Frontal cortex (tissue), 4 donors: ENCODE results near the gene TIGAR. TPM values are rescaled to one million over a fixed set of nuclear protein-coding genes. Genes with fewer than 3 reads are reported as not detected.

ENCODE experiments used
- DNase-seq, 2 donors: peaks; one replicate each; pipeline ENCODE4 v3.0.0; 2012; ENCODE audit warnings: low spot score in 2 of 2
- FAIRE-seq: peaks from 2 replicates; lab custom pipeline; 2012; peaks lifted over from hg19 to GRCh38; lab: Jason Lieb, UNC
- total RNA-seq: library from RNA; depleted of rRNA; stranded (reverse); fragments of >200 nt; gene quantifications from one replicate; pipeline ENCODE4 v1.2.3, GENCODE V29; 2014
- donor health status: control.
- donor health status: control.
- donor health status: control.

TIGAR gene
- total RNA-seq, 1 donor from 2014 or later = 4.1 TPM

DNA sequence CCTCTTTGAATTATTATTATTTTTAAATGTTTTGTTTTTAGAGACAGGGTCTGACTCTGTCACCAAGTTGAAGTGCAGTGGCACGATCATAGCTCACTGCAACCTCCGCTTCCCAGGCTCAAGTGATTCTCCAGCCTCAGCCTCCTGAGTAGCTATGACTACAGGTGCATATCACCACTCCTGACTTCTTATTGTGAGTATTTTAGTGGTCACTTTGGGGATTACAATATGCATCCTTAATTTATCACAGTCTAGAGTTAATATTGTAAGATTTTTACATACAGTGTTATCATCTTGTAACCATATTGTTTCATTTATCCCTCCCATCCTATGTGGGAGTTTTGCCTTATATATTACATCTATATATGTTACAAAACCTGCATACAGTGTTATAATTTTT is 45.1 kb downstream of the TIGAR start:
- DNase-seq = no peak
- no peak for FAIRE-seq

DNA sequence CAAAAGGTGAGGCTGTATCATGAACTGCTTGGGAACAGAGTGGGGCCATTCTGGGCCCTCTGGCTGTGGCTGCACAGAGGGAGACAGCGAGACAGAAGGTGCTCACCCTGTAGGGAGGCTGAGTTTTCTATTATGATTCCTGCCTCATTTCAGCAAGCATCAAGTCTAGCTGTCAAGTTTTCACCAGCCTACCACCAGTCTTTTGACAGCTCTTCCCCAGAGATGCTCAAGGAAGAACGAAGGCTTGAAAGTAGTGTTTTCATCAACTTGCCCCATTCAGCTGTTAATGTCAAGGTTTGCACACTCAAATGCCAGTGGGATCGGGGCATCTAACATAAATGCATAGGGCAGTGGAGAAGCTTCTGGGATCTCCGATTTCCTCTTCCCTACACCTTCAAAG is 48.5 kb downstream of the TIGAR start:
- FAIRE-seq (no peak), DNase-seq (no peak)

DNA sequence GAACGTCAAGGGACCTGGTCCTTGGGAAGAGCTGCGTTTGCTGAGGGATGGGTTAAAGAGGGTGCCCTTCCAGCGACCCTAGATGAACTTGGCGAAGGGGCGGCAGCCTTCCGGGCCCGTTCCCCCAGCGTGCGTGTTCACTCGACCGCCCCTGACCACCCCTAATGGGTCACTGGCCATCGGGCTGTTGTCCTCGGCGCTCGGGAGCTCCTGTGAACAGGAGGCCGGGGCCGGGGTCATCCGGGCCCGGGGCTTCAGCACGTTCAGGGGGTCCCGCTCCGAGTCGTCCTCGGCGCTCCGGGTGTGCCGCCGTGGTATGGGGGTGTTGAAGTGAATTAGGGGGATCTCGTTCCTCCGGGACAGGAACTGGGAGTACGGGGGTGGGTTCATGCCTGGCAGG is 49.3 kb downstream of the TIGAR start:
- DNase-seq = no peak
- FAIRE-seq = no peak

DNA sequence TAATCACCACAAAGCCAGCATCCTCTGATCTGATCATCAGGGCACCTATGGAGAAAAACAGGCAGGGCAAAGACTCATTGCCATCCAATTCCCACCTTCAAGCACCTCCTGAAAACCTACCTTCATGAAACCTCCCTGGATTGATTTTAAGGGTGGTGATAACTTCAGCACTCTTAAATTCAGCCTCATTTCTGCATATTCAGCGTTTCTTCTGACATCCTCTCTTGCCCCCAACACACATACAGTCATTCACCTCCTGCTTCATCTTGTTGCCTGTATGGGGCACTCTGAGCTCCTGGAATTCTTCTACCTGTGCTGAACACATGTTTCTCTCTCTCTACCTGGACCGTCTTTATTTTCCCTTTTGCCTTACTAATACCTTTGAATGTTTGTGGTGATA is 51.6 kb downstream of the TIGAR start:
- DNase-seq (no peak), FAIRE-seq (no peak)

DNA sequence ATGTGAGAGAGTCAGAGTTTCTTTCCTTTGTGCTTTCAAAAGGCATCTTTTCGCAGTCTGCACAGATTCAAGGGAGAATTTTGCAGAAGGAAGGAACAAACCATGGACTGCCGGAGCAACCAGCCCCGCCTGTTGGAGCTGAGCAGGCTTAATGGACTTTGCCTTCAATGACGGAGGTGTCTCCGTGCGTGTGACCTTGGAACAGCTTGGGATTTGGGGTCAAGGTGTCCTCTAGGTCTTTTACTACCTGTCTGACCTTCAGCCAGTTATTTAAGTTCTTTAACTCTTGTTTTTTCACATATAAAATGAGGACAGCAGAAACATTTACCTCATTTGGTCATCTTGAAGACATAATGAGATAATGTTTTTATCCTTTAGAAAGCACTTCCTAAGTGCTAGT is 54.4 kb downstream of the TIGAR start:
- no peak for DNase-seq
- no peak for FAIRE-seq

DNA sequence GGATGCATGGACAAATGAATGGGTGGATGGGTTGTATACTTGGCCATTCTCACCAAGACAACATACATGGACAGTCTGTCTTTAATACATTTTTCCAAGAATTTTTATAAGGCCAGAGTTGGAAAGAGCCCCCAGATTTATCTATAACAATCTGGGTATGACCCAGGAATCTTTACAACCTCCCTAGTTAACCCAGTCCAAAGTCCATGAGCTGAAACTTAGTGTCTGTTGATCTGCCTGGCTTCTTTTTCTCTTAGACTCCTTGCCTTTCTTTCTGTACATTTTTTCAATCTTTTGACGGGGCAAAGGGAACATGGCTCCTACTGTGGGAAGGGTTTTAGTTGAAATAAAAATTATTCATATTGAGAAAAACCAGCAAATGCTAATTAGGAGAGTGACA is 57.8 kb downstream of the TIGAR start:
- FAIRE-seq = no peak
- no peak for DNase-seq

DNA sequence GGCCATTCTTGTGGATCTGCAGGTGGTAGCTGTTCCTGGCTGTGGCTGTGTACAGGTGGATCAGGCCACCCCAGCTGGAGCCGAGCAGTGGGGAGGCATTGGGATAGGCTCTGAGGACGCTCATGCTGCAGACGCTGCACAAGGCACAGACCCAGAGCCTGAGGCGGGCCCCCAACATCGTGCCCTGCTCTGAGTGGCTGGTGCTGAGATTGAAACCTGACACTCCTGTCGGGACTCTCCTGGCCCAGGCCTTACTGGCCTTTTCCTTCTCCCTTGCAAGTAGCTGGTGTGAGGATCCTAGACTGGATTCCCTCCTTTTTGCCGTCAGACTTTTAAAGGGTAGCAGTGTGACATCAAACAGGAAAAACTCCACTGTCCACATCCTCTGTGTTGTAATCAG is 58.4 kb downstream of the TIGAR start, which contains the start of gene FGF23:
Gene FGF23 (minus strand): TSS at position 308 of the 400 bp plus-strand sequence. CDS start 130 bp downstream, at position 178.
- no peak for DNase-seq
- no peak for FAIRE-seq

DNA sequence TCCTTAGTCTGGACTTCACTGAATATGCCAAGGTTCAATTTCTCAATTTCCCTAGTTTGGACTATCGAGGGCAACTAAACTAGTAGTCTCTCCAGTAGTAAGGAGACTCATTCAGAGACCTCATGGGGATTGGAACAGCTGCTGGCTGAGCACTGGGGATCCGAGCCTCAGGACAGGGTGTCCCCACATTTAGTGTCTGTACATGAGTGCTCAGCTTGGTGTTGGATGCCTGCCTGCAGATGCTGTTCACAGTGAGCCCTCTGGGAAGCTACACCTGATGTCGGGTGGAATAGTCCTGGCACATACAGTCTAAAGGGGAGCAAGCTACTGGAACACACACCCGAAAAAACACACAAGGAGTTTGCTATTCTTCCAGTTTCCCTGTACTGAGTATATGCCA is 59.3 kb downstream of the TIGAR start:
- FAIRE-seq (no peak), DNase-seq (no peak)

DNA sequence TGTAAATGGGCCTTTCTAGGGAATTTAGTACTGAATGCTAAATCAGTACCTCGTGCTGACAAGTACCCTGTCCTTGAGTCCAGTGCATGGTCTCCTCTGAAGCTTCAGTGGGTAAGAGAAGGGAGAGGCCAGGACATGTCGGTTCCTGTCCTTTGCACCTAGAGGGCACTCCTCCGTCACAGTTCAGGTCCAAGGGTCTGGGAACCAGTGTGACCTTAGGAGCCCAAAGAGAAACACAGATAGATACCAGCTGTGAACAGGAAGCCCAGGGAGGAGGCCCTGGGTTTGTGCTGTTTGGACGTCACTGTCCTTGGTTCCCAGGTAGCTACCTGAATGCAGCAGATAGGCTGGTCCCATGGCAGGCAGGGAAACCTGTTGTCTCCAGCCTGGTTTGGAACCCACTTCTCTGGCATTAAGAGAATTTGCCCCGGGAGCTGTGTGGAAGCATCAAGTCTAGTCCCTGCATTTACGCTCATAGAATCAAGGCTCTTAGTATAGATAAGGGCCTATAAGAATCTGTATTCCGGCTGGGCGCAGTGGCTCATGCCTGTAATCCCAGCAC is 62.4 kb downstream of the TIGAR start:
- no peak for FAIRE-seq
- DNase-seq = no peak

DNA sequence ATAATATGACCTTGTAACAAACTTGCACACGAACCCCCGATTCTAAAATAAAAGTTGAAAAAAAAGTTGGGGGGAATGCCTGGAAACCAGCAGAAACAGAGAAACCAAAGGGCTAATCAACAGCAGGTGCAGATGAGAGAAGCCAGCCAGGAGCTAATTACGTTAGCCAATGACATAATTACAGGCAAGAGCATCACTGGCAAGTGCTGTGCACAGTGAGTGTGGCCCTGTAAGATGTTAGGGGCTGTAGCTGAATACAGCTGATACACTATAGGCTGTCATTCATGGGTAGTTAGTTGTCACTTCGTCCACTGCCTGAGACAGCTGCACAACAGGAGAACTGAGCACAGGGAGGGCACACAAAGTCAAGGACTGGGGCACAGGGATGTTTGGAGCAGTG is 65.8 kb downstream of the TIGAR start:
- DNase-seq = no peak
- FAIRE-seq = no peak

DNA sequence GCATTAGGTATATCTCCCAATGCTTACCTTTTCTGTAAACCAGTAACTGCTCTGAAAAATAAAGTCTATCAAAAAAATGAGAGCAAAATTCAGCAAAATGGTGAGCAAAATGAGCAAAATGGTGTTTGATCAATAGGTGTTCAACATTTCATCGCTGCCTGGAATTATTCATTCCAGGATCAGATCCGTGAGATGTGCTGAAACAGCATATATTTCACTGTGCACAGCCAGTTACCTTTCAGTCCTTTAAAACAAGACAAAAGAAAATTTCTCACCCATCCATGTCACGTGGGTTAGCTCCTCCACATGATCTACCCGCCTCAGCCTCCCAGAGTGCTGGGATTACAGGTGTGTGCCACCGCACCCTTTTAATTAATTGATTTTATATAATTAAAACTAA is 66.6 kb downstream of the TIGAR start:
- no peak for DNase-seq
- FAIRE-seq = no peak

DNA sequence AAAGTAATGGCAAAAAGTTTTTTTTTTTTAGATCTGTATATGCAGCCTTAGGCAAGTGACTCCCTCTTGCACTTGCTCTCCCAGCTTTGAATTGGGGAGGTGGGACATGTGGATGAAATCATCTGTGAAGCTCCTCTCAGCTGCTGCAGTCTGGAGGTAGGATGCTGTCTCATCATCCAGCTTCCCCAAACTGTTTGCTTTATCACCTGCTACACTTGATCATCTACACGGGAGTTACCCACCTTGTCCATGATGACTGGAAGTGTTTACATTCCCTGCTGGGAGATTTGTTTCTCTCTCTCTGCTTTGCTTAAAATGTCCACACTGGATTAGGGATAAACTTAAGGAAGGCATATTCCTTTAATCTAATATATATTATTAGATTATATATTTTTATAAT is 67.0 kb downstream of the TIGAR start:
- DNase-seq (no peak), FAIRE-seq (no peak)

DNA sequence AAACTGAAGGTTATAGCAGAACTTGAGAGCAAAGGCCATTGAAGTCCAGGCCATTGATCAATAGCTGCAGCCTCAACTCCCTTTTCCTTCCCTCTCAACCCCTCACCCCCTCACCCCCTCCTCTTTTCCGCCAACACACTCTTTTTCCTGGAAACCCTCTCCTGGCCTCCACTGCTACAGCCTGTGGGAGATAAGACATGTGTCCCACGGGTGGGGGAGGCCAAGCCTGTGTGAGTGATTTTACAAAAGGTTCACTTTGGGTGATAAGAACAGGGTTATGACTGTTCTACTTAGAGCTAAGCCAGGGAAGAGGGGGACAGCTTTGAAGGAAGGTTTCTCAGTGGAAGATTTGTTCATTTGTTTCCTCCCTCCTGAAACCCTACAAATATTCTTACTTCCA is 67.6 kb downstream of the TIGAR start:
- no peak for FAIRE-seq

DNA sequence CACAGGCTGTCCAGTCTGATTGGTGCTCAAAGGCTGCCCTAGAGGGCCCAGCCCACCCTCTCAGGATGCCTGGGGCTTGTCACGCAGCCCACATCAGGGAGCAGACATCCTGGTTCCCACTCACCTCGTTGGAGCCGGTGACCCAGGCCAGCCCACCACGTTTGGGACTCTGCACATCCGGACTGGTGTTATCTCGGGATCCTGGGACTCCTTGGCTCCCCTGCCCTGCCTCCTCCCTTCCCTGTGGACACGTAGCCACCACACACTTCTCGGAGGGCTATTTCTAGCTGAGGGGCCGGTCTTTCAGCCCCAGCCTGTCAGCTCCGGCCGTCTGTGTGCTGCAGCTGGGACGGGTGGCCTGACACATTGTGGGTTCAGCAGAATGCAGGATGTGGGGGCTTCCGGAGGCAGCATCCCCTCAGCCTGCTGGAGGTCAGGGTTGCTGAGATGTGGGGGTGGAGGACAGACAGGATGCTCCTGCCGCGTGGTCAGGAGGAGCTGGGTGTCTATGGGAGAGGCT is 71.3 kb downstream of the TIGAR start:
- DNase-seq = no peak

More for the DNA sequence above, 67.6 kb downstream of the TIGAR start:
- no peak for DNase-seq

DNA sequence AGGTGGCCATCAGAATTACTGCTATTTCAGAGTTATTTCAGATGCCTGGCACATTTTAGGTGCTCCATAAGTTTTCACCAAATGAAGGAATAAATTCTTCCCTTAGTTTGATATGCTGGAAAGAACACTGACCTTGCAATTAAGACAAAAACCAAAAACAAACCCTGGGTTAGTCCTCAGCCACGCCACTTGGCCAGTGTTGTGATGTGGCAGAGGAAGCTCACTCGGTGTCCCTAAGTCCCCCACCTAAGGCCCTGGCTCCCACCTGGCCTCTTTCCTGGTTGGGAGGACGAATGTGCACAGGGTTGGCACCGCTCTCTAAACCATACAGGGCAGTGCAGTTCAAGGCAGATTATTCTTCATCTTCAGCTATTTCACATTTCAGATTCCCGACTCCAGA is 72.2 kb downstream of the TIGAR start:
- DNase-seq = no peak
- FAIRE-seq = no peak

More for the DNA sequence above, 71.3 kb downstream of the TIGAR start:
- no peak for FAIRE-seq

DNA sequence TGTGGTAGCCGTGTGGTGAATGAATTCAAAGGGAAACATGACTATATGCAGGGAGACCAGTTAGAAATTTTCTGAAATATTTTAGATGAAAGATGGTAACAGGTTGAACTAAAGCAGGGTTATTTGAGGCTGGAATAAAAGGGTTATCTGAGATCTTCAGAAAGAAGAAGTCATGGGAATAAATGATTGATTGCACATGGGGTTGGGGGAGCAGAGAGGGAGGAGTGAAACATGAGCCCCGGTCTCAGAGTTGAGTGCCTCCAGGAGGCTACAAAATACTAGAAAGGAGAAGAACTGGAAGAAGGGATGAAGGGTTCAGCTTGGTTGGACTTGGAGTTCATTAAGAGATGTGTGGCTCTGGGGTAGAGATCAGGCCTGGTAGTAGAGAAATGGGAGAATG is 74.8 kb downstream of the TIGAR start:
- FAIRE-seq (no peak), DNase-seq (no peak)

DNA sequence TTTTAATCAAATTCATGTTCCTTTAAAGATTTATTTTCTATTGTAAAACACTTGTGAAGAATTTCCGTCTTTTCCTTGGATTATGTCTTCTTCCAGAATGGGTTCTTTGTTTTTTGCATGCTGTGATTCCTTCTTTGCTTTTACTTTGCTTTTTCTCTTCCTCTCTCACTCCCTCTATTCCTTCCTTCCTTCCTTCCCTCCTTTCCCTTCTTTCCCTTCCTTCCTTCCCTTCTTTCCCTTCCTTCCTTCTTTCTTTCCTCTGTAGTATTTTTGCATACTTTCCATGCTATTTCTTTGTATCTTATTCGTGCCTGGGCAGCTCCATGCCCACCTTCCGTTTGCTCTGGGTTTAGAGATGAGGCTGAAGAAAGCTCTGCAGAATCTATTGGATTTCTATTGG is 80.1 kb downstream of the TIGAR start:
- FAIRE-seq (no peak), DNase-seq (no peak)

DNA sequence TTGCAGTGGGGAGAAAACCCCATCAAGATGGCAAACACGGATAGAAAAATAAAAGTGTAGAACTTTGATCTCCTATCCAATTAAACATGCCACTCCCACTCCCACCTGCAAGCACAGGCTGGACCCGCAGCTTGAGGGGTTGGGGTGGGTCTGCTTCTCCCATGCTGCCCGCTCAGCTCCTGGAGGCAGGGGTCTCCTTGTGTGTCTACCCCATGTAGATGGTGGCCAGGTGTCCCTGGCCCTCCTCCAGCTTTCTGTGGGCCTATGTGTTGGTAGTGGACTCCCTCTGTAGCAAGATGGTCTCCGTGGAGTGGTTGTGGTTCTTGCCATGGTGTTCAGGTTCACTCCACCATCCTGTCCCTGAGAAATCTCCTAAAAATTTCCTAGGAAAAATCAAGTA is 82.0 kb downstream of the TIGAR start:
- no peak for FAIRE-seq
- DNase-seq = no peak
